GM19372 (cell line): ENCODE data around the gene GYG2.
"Not testable (repeated sequence)": the region's sequence is repeated elsewhere in the genome, so short reads cannot be mapped to it uniquely, and the experiment has no call there.

ENCODE experiments used
- ATAC-seq: cut with Tn5 transposase; IDR thresholded peaks from one replicate; pipeline ENCODE4 v1.9.1; 2021; ENCODE audit warnings: mild to moderate bottlenecking, low read depth, moderate library complexity; ENCODE audit not compliant: unreplicated experiment

The GYG2 gene

GRCh38 chrX:2828344-2828958, at the start of gene GYG2:
GYG2 (plus strand) TSS chrX:2828930; CDS start chrX:2830189, 1,259 bp downstream.
- ATAC-seq = no peak

- ATAC-seq = not testable (repeated sequence)
Measured at GRCh38 chrX:2780472-2781225, 48.1 kb upstream of the GYG2 start.

- no peak for ATAC-seq
Measured at GRCh38 chrX:2781226-2781571, 47.5 kb upstream of the GYG2 start.

DNA sequence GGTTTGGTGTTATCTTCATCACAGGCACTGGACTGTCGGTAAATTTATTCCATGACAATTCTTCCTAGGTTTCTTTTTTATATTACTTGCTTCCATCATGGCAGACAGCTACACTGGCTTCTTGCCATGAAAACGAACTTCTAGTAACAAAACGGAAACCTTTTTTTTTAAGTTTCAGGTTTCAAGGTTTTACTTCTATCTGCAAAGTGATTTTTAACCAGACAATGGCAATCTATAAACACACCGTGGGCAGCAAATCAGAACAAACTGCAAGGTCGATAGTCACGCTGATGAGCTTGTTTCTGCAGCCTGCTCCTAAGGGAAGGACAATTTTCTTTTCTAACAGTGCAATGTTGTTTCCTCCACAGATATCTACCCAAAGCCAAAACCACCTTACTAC, 47.0 kb upstream of the GYG2 start:
- ATAC-seq = no peak

- no peak for ATAC-seq
Measured at GRCh38 chrX:2782171-2782570, 46.6 kb upstream of the GYG2 start.

DNA sequence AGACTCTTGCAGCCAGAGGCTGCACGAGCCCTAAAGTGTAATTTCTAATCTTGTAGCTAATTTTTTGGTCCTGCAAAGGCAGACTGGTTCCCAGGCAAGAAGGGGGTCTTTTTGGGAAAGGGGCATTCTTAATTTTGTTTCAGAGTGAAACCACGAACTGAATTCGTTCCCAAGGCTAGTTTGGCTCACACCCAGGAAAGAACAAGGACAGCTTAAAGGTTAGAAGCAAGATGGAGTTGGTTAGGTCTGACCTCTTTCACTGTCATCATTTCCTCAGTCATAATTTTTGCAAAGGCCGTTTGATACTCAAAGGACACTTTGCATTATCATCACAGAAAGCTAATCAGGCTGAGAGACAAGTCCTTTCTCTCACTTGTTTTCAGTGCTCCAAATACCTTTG, 46.0 kb upstream of the GYG2 start:
- no peak for ATAC-seq

- ATAC-seq = no peak
Measured at GRCh38 chrX:2784026-2784425, 44.7 kb upstream of the GYG2 start.

DNA sequence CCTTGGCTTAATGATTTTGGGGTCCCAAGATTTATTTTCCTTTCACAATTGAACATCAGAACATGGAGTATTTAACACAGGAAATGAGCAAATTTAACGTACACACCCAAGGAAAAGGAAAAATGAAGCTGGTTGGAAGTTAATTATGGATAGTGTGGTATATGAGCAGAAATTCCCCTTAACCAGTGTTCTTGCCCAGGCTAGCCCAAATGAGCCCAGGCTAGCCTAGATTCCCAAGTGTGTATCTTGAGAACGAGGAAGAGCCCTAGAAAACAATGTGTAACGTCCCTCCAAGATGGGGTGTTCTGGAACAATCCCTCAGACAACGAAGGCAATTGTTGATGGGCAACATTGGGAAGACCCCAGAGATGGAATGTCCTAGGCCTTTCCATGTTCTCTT, 43.2 kb upstream of the GYG2 start:
- no peak for ATAC-seq

DNA sequence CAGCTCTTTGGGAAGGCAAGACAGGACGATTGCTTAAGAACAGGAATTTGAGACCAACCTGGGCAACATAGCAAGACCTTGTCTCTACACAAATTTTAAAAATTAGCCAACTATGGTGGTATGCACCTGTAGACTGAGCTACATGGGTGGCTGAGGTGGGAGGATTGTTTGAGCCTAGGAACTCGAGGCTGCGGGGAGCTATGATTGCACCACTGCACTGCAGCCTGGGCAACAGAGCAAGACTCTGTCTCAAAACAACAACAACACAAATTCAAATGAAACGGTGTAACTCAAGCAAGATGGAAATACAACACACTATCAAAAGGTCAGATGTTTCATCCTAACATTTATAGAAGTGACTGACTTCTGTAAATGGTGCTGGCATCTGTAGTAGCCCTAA, 39.8 kb upstream of the GYG2 start:
- ATAC-seq = no peak

DNA sequence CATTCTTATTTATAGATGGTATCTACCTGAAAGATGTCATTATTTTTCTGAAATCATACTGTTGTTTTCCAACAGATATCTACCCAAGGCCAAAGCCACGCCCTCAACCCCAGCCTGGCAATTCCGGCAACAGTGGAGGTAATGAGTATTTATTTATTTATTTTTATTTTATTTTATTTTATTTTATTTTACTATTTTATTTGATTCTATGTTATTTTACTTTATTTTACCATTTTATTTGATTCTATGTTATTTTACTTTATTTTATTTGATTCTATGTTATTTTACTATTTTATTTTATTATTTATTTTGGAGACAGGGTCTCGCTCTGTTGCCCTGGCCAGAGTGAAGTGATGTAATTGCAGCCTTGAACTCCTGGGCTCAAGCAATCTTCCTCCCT, 39.2 kb upstream of the GYG2 start:
- no peak for ATAC-seq

DNA sequence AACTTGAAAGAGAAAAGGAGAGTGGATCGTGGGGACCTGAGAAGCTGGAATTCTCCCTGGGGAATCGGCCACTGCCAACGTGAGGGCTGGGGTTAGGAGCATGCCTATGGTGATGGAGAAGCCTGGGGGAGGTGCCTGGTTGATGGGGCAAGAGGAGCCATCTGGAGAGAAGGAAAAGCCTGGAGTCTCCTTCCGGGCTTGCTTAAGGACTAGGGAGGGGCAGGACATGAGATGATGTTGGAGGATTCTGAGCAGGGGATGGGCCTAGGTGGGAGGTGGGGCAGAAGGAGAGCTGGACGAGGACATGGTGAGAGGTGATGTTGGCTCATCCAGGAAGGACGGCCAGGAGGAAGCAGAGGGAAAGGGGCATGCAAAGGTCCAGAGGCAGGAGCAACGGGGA, 35.0 kb upstream of the GYG2 start:
- ATAC-seq = no peak

GRCh38 chrX:2794336-2794735, 34.4 kb upstream of the GYG2 start:
- ATAC-seq = no peak

- ATAC-seq = not testable (repeated sequence)
Measured at GRCh38 chrX:2796808-2797207, 31.9 kb upstream of the GYG2 start.

DNA sequence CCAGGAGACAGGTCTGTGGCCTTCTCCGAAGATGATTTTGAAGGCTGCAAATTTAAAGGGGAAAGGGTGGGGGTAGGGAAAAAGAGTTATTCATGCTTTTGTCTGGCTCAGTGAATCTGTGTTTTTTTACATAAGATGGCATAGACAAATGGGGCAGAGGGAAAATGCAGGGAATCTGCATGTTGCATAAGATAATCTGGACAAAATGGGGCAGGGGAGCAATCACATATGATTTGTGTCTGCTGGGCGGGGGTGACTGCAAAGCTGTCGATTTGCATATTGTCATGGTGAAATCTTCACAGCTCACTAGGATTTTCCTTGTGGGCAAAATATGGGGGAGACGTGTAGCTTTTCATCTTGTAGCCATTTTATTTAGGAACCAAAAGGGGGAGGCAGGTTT, 29.4 kb upstream of the GYG2 start:
- ATAC-seq = no peak

GRCh38 chrX:2799980-2800379, 28.8 kb upstream of the GYG2 start:
- not testable (repeated sequence) for ATAC-seq

GRCh38 chrX:2801223-2801622, 27.5 kb upstream of the GYG2 start:
- ATAC-seq = no peak

DNA sequence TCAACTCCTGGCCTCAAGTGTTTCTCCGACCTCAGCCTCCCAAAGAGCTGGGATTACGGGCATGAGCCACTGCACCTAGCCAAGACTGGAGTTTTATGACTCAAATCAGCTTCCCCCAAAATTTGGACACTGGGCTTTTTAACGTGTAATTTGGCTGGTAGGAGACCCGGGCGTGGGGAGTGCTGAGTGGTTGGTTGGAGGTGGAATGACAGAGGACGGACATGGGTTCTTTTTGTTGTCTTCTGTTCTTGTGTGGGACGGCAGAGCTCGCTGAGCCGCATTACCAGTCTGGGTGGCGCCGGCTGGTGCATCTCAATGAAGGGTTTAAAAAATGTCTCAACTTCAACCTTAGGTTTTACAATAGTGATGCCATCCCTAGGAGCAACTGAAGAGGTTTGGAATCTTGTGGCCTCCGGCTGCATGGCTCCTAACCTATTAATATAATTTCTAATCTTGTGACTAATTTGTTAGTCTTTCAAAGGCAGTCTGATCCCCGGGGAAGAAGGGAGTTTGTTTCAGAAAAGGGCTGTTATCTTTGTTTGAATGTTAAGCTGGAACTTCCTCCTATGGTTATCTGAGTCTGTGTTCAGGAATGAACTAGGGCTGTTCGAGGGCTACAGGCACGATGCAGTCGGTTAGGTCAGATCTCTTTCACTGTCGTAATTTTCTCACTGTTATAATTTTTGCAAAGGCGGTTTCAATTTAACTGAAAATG, 26.2 kb upstream of the GYG2 start:
- ATAC-seq = not testable (repeated sequence)

DNA sequence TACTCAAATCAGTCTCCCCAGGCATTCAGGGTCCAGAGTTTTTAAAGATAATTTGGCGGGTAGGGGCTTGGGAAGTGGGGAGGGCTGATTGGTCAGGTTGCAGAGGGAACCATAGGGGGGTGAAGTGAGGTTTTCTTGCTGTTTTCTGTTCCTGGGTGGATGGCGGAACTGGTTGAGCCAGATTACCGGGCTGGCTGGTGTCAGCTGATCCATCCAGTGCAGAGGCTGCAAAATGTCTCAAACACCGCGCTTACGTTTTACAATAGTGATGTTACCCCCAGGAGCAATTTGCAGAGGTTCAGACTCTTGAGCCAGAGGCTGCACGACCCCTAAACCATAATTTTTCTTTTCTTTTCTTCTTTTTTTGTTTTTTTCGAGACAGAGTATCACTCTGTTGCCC, 25.2 kb upstream of the GYG2 start:
- ATAC-seq = not testable (repeated sequence)

DNA sequence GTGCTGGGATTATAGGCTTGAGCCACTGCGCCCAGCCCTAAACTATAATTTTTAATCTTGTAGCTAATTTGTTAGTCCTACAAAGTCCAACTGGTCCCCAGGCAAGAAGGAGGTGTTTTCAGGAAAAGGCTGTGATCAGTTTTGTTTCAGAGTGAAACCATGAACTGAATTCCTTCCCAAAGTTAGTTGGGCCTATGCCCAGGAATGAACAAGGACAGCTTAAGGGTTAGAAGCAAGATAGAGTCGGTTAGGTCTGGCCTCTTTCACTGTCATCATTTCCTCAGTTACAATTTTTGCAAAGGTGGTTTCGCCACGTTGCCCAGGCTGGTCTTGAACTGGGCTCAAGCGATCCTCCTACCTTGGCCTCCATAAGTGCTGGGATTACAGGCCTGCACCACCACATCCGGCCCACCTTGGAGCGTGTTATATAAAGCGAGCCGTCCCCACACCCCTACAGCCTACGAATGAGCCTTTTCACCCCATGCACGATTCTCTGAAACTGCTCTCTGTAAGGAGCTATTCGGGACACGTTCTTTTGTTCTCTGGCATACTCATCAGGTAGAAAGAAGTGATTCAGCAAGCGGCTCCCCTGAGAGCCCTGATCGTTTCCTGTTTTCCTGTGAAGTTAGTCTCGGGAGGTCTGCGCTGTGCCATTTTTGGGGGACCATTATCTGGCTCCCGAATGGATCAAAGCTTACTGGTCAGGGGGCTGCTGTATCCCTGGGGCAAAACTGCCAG, 24.5 kb upstream of the GYG2 start:
- ATAC-seq = not testable (repeated sequence)

DNA sequence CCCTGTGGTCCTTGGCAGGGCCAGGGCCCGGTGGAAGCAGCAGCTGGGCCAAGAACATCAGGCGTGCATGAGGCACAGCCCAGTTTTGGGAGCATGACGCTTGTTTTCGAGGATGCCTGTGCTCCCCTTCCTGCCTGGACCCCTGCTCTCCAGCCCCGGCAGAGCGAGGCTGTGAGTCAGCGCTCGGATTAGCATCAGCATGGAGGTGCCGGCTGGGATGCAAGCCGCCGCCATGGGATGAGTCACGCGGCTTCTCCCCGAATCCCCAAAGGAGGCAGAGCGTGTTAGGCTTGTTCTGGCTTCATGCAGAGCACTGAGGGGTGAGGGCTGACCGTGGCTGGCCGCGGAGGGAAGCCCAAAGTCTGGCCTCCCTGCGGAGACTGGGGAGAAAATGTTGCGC, 23.9 kb upstream of the GYG2 start:
- not testable (repeated sequence) for ATAC-seq

- ATAC-seq = no peak
Measured at GRCh38 chrX:2811271-2811670, 17.5 kb upstream of the GYG2 start.
